Stimulated activated CD4-positive, alpha-beta T cell treated with anti-CD3 and anti-CD28 coated beads, Interleukin-15, amount 100 ng/mL, for 1 hour (primary cell): Measurements from ENCODE around the gene RMC1.

Source experiments
- DNase-seq, 2 donors: peaks; one replicate each; pipeline ENCODE4 v3.0.0-alpha.2; 2020; ENCODE audit warnings: low read depth in 1 of 2, low spot score in 1 of 2

RMC1 gene

GRCh38 chr18:23530195-23530594 is 26.9 kb downstream of the RMC1 start:
- no peak for DNase-seq

GRCh38 chr18:23531912-23532311 is 28.6 kb downstream of the RMC1 start:
- no peak for DNase-seq

GRCh38 chr18:23532848-23533247 is 29.5 kb downstream of the RMC1 start:
- no peak for DNase-seq

- DNase-seq: no peak
These were observed 31.0 kb downstream of the RMC1 start for GRCh38 chr18:23534276-23534675.

GRCh38 chr18:23536204-23536603 is 32.9 kb downstream of the RMC1 start:
- DNase-seq: no peak

GRCh38 chr18:23537274-23537673 is 34.0 kb downstream of the RMC1 start:
- DNase-seq: no peak

- DNase-seq: no peak
These were observed 34.7 kb downstream of the RMC1 start for GRCh38 chr18:23538001-23538400.

GRCh38 chr18:23538870-23539269 is 35.6 kb downstream of the RMC1 start:
- no peak for DNase-seq

- DNase-seq: no peak
These were observed 36.0 kb downstream of the RMC1 start for GRCh38 chr18:23539296-23539695.

GRCh38 chr18:23539911-23540525 is 36.7 kb downstream of the RMC1 start:
- DNase-seq: no peak

GRCh38 chr18:23540867-23541266 is 37.6 kb downstream of the RMC1 start:
- DNase-seq: no peak

- DNase-seq: no peak
These were observed 38.2 kb downstream of the RMC1 start for GRCh38 chr18:23541349-23542093.

GRCh38 chr18:23542461-23542860 is 39.1 kb downstream of the RMC1 start:
- DNase-seq: no peak

GRCh38 chr18:23545247-23545789 is 42.0 kb downstream of the RMC1 start:
- no peak for DNase-seq

GRCh38 chr18:23547306-23547705 is 44.0 kb downstream of the RMC1 start:
- DNase-seq: no peak

- no peak for DNase-seq
These were observed 44.5 kb downstream of the RMC1 start for GRCh38 chr18:23547846-23548245.

GRCh38 chr18:23548275-23548674 is 45.0 kb downstream of the RMC1 start:
- DNase-seq: no peak

GRCh38 chr18:23548719-23549118 is 45.4 kb downstream of the RMC1 start:
- no peak for DNase-seq

- DNase-seq: no peak
These were observed 47.6 kb downstream of the RMC1 start for GRCh38 chr18:23550898-23551297.

- DNase-seq: no peak
These were observed 48.7 kb downstream of the RMC1 start for GRCh38 chr18:23551978-23552377.

GRCh38 chr18:23552505-23552904 is 49.2 kb downstream of the RMC1 start:
- DNase-seq: no peak

- DNase-seq: no peak
These were observed 50.6 kb downstream of the RMC1 start for GRCh38 chr18:23553887-23554286.
